ENCODE measurements around the gene C10orf71. TPM values are rescaled to one million over a fixed set of nuclear protein-coding genes. Genes with fewer than 3 reads are reported as not detected.

Gene C10orf71
- polyA plus RNA-seq, 1 donor from 2014 or later: not detected

DNA sequence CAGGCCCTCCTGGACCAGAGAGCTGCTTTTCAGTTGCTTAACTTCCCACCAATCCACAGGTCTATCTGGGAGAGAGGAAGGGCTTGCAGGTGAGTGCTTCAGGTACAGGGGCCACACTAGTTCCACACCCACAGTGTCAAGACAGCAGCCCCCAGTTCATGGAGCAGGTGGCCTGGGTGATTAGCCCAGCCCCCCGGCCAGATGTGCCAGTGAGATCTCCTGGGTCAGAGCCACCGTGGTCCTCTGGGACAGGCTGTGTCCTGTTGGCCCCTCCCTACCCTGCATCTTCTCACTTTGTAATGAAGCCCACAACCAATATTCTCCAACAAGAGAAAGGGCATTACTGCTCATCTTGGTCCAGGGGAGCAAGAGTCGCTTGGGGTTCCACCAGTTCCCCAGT lies 66.3 kb downstream of the C10orf71 start:
- Histone ChIP-seq H3F3A (ENCODE audit: insufficient read depth, low read length, poor library complexity, severe bottlenecking) (no peaks in the 10 kb centered on the region), H3K36me3 (ENCODE audit: insufficient read depth, low read length) (no peaks in the 10 kb centered on the region), H3K4me2 (ENCODE audit: low read length) (no peak overlapping the region), H3K27ac (ENCODE audit: low read length) (no peak overlapping the region), H3K27me3 (ENCODE audit: insufficient read depth, low read depth, low read length) (no peaks in the 10 kb centered on the region), H3K9me2 (ENCODE audit: insufficient read depth, low read length) (no peaks in the 10 kb centered on the region), H3K4me3 (ENCODE audit: low read length) (no peak overlapping the region), H3K9ac (ENCODE audit: low read length) (no peak overlapping the region), H3K9me3 (ENCODE audit: low read length) (no peaks in the 10 kb centered on the region), H2AFZ (ENCODE audit: low read depth, low read length) (no peak overlapping the region), H4K20me1 (ENCODE audit: insufficient read depth) (no peaks in the 10 kb centered on the region), H3K79me2 (replicated peaks; ENCODE audit: insufficient read depth, low read length) (no peaks in the 10 kb centered on the region)
- no peak for TF ChIP-seq SMC3 (conservative IDR thresholded peaks at IDR 0.05; ENCODE audit: poor library complexity)
- TF ChIP-seq EP300 (conservative IDR thresholded peaks at IDR 0.05; ENCODE audit: poor library complexity, severe bottlenecking): no peak
- TF ChIP-seq POLR2AphosphoS5 (IDR thresholded peaks at IDR 0.05): no peak
- TF ChIP-seq MXI1 (conservative IDR thresholded peaks at IDR 0.05; ENCODE audit: poor library complexity, severe bottlenecking): no peak
- no peak for TF ChIP-seq RAD21 (conservative IDR thresholded peaks at IDR 0.05)
- no peak for TF ChIP-seq TAF1 (IDR thresholded peaks at IDR 0.05; ENCODE audit: low read depth)
- TF ChIP-seq, protein P1, sequence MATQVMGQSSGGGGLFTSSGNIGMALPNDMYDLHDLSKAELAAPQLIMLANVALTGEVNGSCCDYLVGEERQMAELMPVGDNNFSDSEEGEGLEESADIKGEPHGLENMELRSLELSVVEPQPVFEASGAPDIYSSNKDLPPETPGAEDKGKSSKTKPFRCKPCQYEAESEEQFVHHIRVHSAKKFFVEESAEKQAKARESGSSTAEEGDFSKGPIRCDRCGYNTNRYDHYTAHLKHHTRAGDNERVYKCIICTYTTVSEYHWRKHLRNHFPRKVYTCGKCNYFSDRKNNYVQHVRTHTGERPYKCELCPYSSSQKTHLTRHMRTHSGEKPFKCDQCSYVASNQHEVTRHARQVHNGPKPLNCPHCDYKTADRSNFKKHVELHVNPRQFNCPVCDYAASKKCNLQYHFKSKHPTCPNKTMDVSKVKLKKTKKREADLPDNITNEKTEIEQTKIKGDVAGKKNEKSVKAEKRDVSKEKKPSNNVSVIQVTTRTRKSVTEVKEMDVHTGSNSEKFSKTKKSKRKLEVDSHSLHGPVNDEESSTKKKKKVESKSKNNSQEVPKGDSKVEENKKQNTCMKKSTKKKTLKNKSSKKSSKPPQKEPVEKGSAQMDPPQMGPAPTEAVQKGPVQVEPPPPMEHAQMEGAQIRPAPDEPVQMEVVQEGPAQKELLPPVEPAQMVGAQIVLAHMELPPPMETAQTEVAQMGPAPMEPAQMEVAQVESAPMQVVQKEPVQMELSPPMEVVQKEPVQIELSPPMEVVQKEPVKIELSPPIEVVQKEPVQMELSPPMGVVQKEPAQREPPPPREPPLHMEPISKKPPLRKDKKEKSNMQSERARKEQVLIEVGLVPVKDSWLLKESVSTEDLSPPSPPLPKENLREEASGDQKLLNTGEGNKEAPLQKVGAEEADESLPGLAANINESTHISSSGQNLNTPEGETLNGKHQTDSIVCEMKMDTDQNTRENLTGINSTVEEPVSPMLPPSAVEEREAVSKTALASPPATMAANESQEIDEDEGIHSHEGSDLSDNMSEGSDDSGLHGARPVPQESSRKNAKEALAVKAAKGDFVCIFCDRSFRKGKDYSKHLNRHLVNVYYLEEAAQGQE (IDR thresholded peaks at IDR 0.05; ENCODE audit: borderline replicate concordance): no peak
- TF ChIP-seq, protein P2, sequence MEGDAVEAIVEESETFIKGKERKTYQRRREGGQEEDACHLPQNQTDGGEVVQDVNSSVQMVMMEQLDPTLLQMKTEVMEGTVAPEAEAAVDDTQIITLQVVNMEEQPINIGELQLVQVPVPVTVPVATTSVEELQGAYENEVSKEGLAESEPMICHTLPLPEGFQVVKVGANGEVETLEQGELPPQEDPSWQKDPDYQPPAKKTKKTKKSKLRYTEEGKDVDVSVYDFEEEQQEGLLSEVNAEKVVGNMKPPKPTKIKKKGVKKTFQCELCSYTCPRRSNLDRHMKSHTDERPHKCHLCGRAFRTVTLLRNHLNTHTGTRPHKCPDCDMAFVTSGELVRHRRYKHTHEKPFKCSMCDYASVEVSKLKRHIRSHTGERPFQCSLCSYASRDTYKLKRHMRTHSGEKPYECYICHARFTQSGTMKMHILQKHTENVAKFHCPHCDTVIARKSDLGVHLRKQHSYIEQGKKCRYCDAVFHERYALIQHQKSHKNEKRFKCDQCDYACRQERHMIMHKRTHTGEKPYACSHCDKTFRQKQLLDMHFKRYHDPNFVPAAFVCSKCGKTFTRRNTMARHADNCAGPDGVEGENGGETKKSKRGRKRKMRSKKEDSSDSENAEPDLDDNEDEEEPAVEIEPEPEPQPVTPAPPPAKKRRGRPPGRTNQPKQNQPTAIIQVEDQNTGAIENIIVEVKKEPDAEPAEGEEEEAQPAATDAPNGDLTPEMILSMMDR (IDR thresholded peaks at IDR 0.05; ENCODE audit: poor library complexity, severe bottlenecking): no peak
- no peak for TF ChIP-seq EZH2 (IDR thresholded peaks at IDR 0.05; ENCODE audit: borderline replicate concordance, insufficient read depth, low read length, poor library complexity, severe bottlenecking)

DNA sequence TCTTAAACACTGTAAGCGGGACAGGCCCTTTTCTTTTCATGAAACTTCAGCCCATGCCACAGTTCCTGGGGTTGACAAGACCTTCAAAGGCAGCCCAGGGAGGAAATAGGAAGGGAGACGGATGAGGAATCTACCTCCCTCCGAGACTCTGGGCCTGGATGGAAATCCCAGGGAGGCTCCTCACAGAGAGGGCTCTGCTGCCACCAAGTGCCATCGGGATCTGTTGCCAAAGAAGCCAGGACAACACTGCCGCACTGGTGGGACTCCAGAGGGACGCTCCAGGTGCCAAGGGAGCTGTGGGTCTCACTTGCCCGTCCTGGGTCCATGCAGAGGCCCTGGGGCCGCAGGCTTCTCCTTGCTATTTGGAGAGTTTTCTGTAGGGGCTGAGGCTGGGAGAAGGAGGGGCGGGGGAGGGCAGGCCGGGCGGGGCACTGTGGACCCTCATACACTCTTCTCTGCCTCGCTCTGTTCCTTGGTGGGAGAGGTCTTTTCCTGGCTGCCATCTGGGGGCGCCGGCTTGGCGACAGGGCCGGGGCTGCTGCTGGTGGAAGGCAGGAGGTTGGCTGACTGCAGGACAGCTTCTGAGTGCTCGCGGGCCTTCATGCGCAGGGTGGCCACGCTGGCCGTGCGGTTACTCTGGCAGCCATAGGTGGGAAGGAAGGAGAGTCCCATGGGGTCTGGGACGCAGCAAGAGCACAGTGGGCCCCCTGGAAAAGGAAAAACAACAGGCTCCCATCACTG lies 66.9 kb downstream of the C10orf71 start:
- Histone ChIP-seq H3K4me2 (ENCODE audit: low read length) (no peak overlapping the region), H3K36me3 (ENCODE audit: insufficient read depth, low read length) (no peaks in the 10 kb centered on the region), H3K9me3 (ENCODE audit: low read length) (no peaks in the 10 kb centered on the region), H3K4me3 (ENCODE audit: low read length) (no peak overlapping the region), H3K9ac (ENCODE audit: low read length) (no peak overlapping the region), H3K79me2 (replicated peaks; ENCODE audit: insufficient read depth, low read length) (no peaks in the 10 kb centered on the region), H3K27ac (ENCODE audit: low read length) (no peak overlapping the region), H3K27me3 (ENCODE audit: insufficient read depth, low read depth, low read length) (no peaks in the 10 kb centered on the region), H3F3A (ENCODE audit: insufficient read depth, low read length, poor library complexity, severe bottlenecking) (no peaks in the 10 kb centered on the region), H4K20me1 (ENCODE audit: insufficient read depth) (no peaks in the 10 kb centered on the region), H3K9me2 (ENCODE audit: insufficient read depth, low read length) (no peaks in the 10 kb centered on the region), H2AFZ (ENCODE audit: low read depth, low read length) (no peak overlapping the region)
- TF ChIP-seq MXI1 (conservative IDR thresholded peaks at IDR 0.05; ENCODE audit: poor library complexity, severe bottlenecking): no peak
- TF ChIP-seq, protein P1 (IDR thresholded peaks at IDR 0.05; ENCODE audit: borderline replicate concordance): no peak
- no peak for TF ChIP-seq RAD21 (conservative IDR thresholded peaks at IDR 0.05)
- TF ChIP-seq, protein P2 (IDR thresholded peaks at IDR 0.05; ENCODE audit: poor library complexity, severe bottlenecking): no peak

All from neural cell (in vitro differentiated cells).